Mononuclear cell (primary cell): ENCODE measurements around the gene CES3. TPM values are rescaled to one million over a fixed set of nuclear protein-coding genes. Genes with fewer than 3 reads are reported as not detected.

Experiments used
- H3K27me3 ChIP-seq: 2 replicates; pipeline ENCODE4 v1.6.0; 2011; ENCODE audit warnings: low read length, control low read depth; ENCODE audit not compliant: insufficient read depth
- H3K4me1 ChIP-seq: 2 replicates; pipeline ENCODE4 v1.5.1; 2011; ENCODE audit warnings: mild to moderate bottlenecking, low read length, control low read depth; ENCODE audit not compliant: insufficient read depth
- H3K4me3 ChIP-seq: 2 replicates; pipeline ENCODE4 v1.5.1; 2011; ENCODE audit warnings: mild to moderate bottlenecking, low read length, moderate library complexity
- H3K9me3 ChIP-seq: 2 replicates; pipeline ENCODE4 v1.5.1; 2011; ENCODE audit warnings: low read depth, mild to moderate bottlenecking, control low read depth, low read length
- total RNA-seq: library from RNA; depleted of rRNA; stranded (reverse); fragments of >200 nt; gene quantifications from one replicate; pipeline ENCODE4 v1.2.3, GENCODE V29; 2012

CES3 gene
- 0.63 TPM for total RNA-seq

- no peak within 1 kb of the TSS for H3K4me3 ChIP-seq
- H3K9me3 ChIP-seq = no peaks in the 10 kb centered on the region
- H3K27me3 ChIP-seq = no peaks in the 10 kb centered on the region
- H3K4me1 ChIP-seq = peaks cover 39% of the 10 kb centered on the region
Measured at GRCh38 chr16:66961065-66961744, at the start of gene CES3. Gene CES3, plus strand, starts transcription at chr16:66961266. Its CDS starts 42 bp downstream, at chr16:66961308.

- Histone ChIP-seq H3K27me3 (no peaks in the 10 kb centered on the region), H3K9me3 (no peaks in the 10 kb centered on the region), H3K4me1 (no peaks in the 10 kb centered on the region), H3K4me3 (no peak overlapping the region)
Measured at GRCh38 chr16:66911801-66912200, 49.3 kb upstream of the CES3 start.

GRCh38 chr16:66913081-66913480, 48.0 kb upstream of the CES3 start:
- Histone ChIP-seq H3K4me3 (no peak overlapping the region), H3K27me3 (no peaks in the 10 kb centered on the region), H3K4me1 (no peaks in the 10 kb centered on the region), H3K9me3 (no peaks in the 10 kb centered on the region)

- H3K4me1 ChIP-seq = no peaks in the 10 kb centered on the region
- H3K27me3 ChIP-seq = no peaks in the 10 kb centered on the region
- H3K9me3 ChIP-seq = no peaks in the 10 kb centered on the region
- H3K4me3 ChIP-seq = no peak overlapping the region
Measured at GRCh38 chr16:66913711-66914110, 47.4 kb upstream of the CES3 start.

GRCh38 chr16:66914541-66914940, 46.5 kb upstream of the CES3 start:
- H3K27me3 ChIP-seq = no peaks in the 10 kb centered on the region
- no peak overlapping the region for H3K4me3 ChIP-seq
- no peaks in the 10 kb centered on the region for H3K4me1 ChIP-seq
- no peaks in the 10 kb centered on the region for H3K9me3 ChIP-seq

- Histone ChIP-seq H3K27me3 (no peaks in the 10 kb centered on the region), H3K9me3 (no peaks in the 10 kb centered on the region), H3K4me1 (no peaks in the 10 kb centered on the region), H3K4me3 (no peak overlapping the region)
Measured at GRCh38 chr16:66915041-66915440, 46.0 kb upstream of the CES3 start.

- Histone ChIP-seq H3K9me3 (no peaks in the 10 kb centered on the region), H3K4me3 (no peak overlapping the region), H3K4me1 (no peaks in the 10 kb centered on the region), H3K27me3 (no peaks in the 10 kb centered on the region)
Measured at GRCh38 chr16:66916518-66916917, 44.5 kb upstream of the CES3 start.

- Histone ChIP-seq H3K4me1 (no peaks in the 10 kb centered on the region), H3K9me3 (no peaks in the 10 kb centered on the region), H3K4me3 (no peak overlapping the region), H3K27me3 (no peaks in the 10 kb centered on the region)
Measured at GRCh38 chr16:66917741-66918140, 43.3 kb upstream of the CES3 start.

- Histone ChIP-seq H3K4me3 (no peak overlapping the region), H3K4me1 (no peaks in the 10 kb centered on the region), H3K9me3 (no peaks in the 10 kb centered on the region), H3K27me3 (no peaks in the 10 kb centered on the region)
Measured at GRCh38 chr16:66918355-66918754, 42.7 kb upstream of the CES3 start.

- Histone ChIP-seq H3K9me3 (no peaks in the 10 kb centered on the region), H3K4me1 (no peaks in the 10 kb centered on the region), H3K4me3 (no peak within 1 kb of the TSS), H3K27me3 (peaks cover 6% of the 10 kb centered on the region)
Measured at GRCh38 chr16:66918803-66919568, 42.1 kb upstream of the CES3 start, which contains the start of gene CDH16. Gene CDH16, minus strand, starts transcription at chr16:66918885. Its CDS starts 820 bp downstream, at chr16:66918065.

GRCh38 chr16:66919569-66920298, 41.3 kb upstream of the CES3 start:
- Histone ChIP-seq H3K4me1 (peaks cover 2% of the 10 kb centered on the region), H3K9me3 (no peaks in the 10 kb centered on the region), H3K27me3 (peaks cover 14% of the 10 kb centered on the region), H3K4me3 (no peak overlapping the region)

- H3K27me3 ChIP-seq = peaks cover 16% of the 10 kb centered on the region
- no peak overlapping the region for H3K4me3 ChIP-seq
- H3K4me1 ChIP-seq = peaks cover 7% of the 10 kb centered on the region
- no peaks in the 10 kb centered on the region for H3K9me3 ChIP-seq
Measured at GRCh38 chr16:66920299-66920590, 40.8 kb upstream of the CES3 start.

- peaks cover 25% of the 10 kb centered on the region for H3K27me3 ChIP-seq
- H3K9me3 ChIP-seq = no peaks in the 10 kb centered on the region
- peaks cover 13% of the 10 kb centered on the region for H3K4me1 ChIP-seq
- H3K4me3 ChIP-seq = no peak overlapping the region
Measured at GRCh38 chr16:66920924-66921680, 40.0 kb upstream of the CES3 start.

GRCh38 chr16:66921729-66922450, 39.2 kb upstream of the CES3 start:
- H3K9me3 ChIP-seq = no peaks in the 10 kb centered on the region

More at GRCh38 chr16:66921729-66922450, 39.2 kb upstream of the CES3 start:
- Histone ChIP-seq H3K27me3 (peaks cover 29% of the 10 kb centered on the region), H3K4me1 (peaks cover 13% of the 10 kb centered on the region), H3K4me3 (no peak overlapping the region)
